H1 (cell line): ENCODE results near the gene SIPA1L3. TPM values are rescaled to one million over a fixed set of nuclear protein-coding genes. Genes with fewer than 3 reads are reported as not detected.

Experiments
- CTCF ChIA-PET: fragments of 300-600 bp; sonication (Branson Sonifier 250); formaldehyde crosslinking; loops from one replicate; lab custom pipeline; 2021; ENCODE audit not compliant: partially characterized antibody; lab: Charles Lee
- POLR2A ChIA-PET: fragments of 300-600 bp; sonication (Branson Sonifier 250); formaldehyde crosslinking; loops from one replicate; lab custom pipeline; 2021; ENCODE audit warnings: inconsistent platforms; ENCODE audit not compliant: partially characterized antibody; lab: Charles Lee
- DNase-seq, 2 experiments: peaks; one replicate each; pipeline versions ENCODE4 v3.0.0 to v3.0.0-alpha.2; 2010 to 2022; ENCODE audit warnings: low spot score in 2 of 2, low read depth in 1 of 2, mixed read lengths in 1 of 2
- FAIRE-seq: peaks from 2 replicates; lab custom pipeline; 2011; peaks lifted over from hg19 to GRCh38; lab: Jason Lieb, UNC
- H2AFZ ChIP-seq: 2 replicates; pipeline ENCODE4 v1.8.1; 2012; ENCODE audit warnings: low read length, inconsistent platforms
- H2AK5ac ChIP-seq: 2 replicates; pipeline ENCODE4 v1.6.1; 2013; ENCODE audit warnings: low read depth, low read length
- H2BK120ac ChIP-seq: replicated peaks from 2 replicates; pipeline ENCODE3; 2013; ENCODE audit warnings: low read depth, low read length, inconsistent platforms
- H2BK12ac ChIP-seq: 2 replicates; pipeline ENCODE4 v1.6.1; 2013; ENCODE audit warnings: low read depth, low read length
- H2BK15ac ChIP-seq: 2 replicates; pipeline ENCODE4 v1.6.1; 2013; ENCODE audit warnings: low read length
- H2BK20ac ChIP-seq: 2 replicates; pipeline ENCODE4 v1.6.1; 2013; ENCODE audit warnings: low read length
- H2BK5ac ChIP-seq: 2 replicates; pipeline ENCODE4 v1.6.1; 2013; ENCODE audit warnings: low read depth, low read length
- H3K14ac ChIP-seq: 2 replicates; pipeline ENCODE4 v1.6.1; 2013; ENCODE audit warnings: inconsistent platforms; ENCODE audit not compliant: insufficient read length
- H3K18ac ChIP-seq: 2 replicates; pipeline ENCODE4 v1.6.1; 2013; ENCODE audit warnings: low read length; ENCODE audit errors: extremely low read depth
- H3K23ac ChIP-seq: 2 replicates; pipeline ENCODE4 v1.6.1; 2013; ENCODE audit warnings: inconsistent platforms; ENCODE audit not compliant: insufficient read length
- H3K23me2 ChIP-seq: 2 replicates; pipeline ENCODE4 v1.6.1; 2013; ENCODE audit warnings: low read depth, low read length
- H3K27ac ChIP-seq: 2 replicates; pipeline ENCODE4 v1.6.1; 2011; ENCODE audit warnings: low read depth, low read length, inconsistent platforms
- H3K27me3 ChIP-seq, 4 experiments: replicated peaks in 1 of 4; 1 replicate in 1 of 4; 2 replicates in 3 of 4; pipeline versions ENCODE4 v1.6.1 to v1.8.1; 2011 to 2013; ENCODE audit warnings: low read length in 3 of 4, mild to moderate bottlenecking in 3 of 4, inconsistent platforms in 2 of 4, mixed read lengths in 2 of 4, moderate library complexity in 1 of 4; ENCODE audit not compliant: control insufficient read depth in 3 of 4, insufficient read depth in 3 of 4; ENCODE audit errors: extremely low read depth in 1 of 4
- H3K36me3 ChIP-seq, 4 experiments: 2 replicates each; pipeline versions ENCODE4 v1.6.1 to v1.8.1; 2011 to 2013; ENCODE audit warnings: mild to moderate bottlenecking in 4 of 4, low read length in 3 of 4, moderate library complexity in 2 of 4, control low read depth in 1 of 4, inconsistent platforms in 1 of 4; ENCODE audit not compliant: insufficient read depth in 4 of 4, control insufficient read depth in 2 of 4
- H3K4ac ChIP-seq: replicated peaks from 2 replicates; pipeline ENCODE3; 2013; ENCODE audit warnings: low read length, low read depth, mixed read lengths, inconsistent platforms; ENCODE audit not compliant: insufficient read length
- H3K4me1 ChIP-seq, 4 experiments: replicated peaks in 1 of 4; 1 replicate in 1 of 4; 2 replicates in 3 of 4; pipeline versions ENCODE4 v1.6.1 to v1.8.1; 2011 to 2013; ENCODE audit warnings: low read length in 3 of 4, inconsistent platforms in 2 of 4, mixed read lengths in 1 of 4; ENCODE audit not compliant: insufficient read depth in 4 of 4, control insufficient read depth in 3 of 4
- H3K4me2 ChIP-seq, 2 experiments: 2 replicates each; pipeline versions ENCODE4 v1.6.1 to v1.8.1; 2011 to 2013; ENCODE audit warnings: low read depth in 2 of 2, low read length in 2 of 2, control low read depth in 1 of 2, inconsistent platforms in 1 of 2, mild to moderate bottlenecking in 1 of 2; ENCODE audit not compliant: insufficient read depth in 1 of 2
- H3K4me3 ChIP-seq, 4 experiments: fragments of 200-600, 300-600 bp in 1 of 4; sonication (generic), shearing (Covaris generic), sonication (Bioruptor Twin) in 1 of 4; 2 replicates each; pipeline versions ENCODE4 v1.5.1 to v1.8.1; 2011 to 2016; ENCODE audit warnings: low read length in 4 of 4, low read depth in 3 of 4, control low read depth in 2 of 4, inconsistent platforms in 2 of 4, mild to moderate bottlenecking in 2 of 4, mixed read lengths in 1 of 4, moderate library complexity in 1 of 4; ENCODE audit not compliant: insufficient read depth in 2 of 4; ENCODE audit errors: extremely low read depth in 1 of 4
- H3K56ac ChIP-seq: replicated peaks from 2 replicates; pipeline ENCODE3; 2013; ENCODE audit warnings: low read depth, mild to moderate bottlenecking, mixed read lengths, low read length, inconsistent platforms; ENCODE audit not compliant: insufficient read length
- H3K79me1 ChIP-seq: 2 replicates; pipeline ENCODE4 v1.6.1; 2013; ENCODE audit warnings: low read depth, low read length, control low read depth
- H3K79me2 ChIP-seq, 2 experiments: 2 replicates each; pipeline versions ENCODE4 v1.6.1 to v1.8.1; 2012 to 2013; ENCODE audit warnings: low read length in 2 of 2, mild to moderate bottlenecking in 2 of 2, inconsistent platforms in 1 of 2; ENCODE audit not compliant: insufficient read depth in 2 of 2, control insufficient read depth in 1 of 2
- H3K9ac ChIP-seq, 4 experiments: replicated peaks in 1 of 4; 1 replicate in 1 of 4; 2 replicates in 3 of 4; pipeline versions ENCODE4 v1.6.1 to v1.8.1; 2011 to 2013; ENCODE audit warnings: low read depth in 3 of 4, low read length in 3 of 4, control low read depth in 2 of 4, mild to moderate bottlenecking in 2 of 4, moderate library complexity in 2 of 4, inconsistent platforms in 1 of 4; ENCODE audit errors: extremely low read depth in 1 of 4
- H3K9me3 ChIP-seq, 2 experiments: 2 replicates each; pipeline versions ENCODE4 v1.6.1 to v1.8.1; 2012 to 2013; ENCODE audit warnings: mild to moderate bottlenecking in 2 of 2, moderate library complexity in 2 of 2, control low read depth in 1 of 2, inconsistent platforms in 1 of 2, low read depth in 1 of 2, low read length in 1 of 2, mixed read lengths in 1 of 2; ENCODE audit not compliant: insufficient read depth in 2 of 2
- H4K20me1 ChIP-seq, 2 experiments: replicated peaks in 1 of 2; 2 replicates each; pipeline versions ENCODE3 to v1.8.1; 2011 to 2013; ENCODE audit warnings: inconsistent platforms in 2 of 2, low read length in 2 of 2, mild to moderate bottlenecking in 1 of 2; ENCODE audit not compliant: insufficient read depth in 2 of 2, control insufficient read depth in 1 of 2
- H4K5ac ChIP-seq: 2 replicates; pipeline ENCODE4 v1.6.1; 2013; ENCODE audit warnings: low read length, low read depth, mixed read lengths, inconsistent platforms; ENCODE audit not compliant: insufficient read length
- H4K8ac ChIP-seq: 2 replicates; pipeline ENCODE4 v1.8.0; 2013; ENCODE audit warnings: mild to moderate bottlenecking, moderate library complexity, low read length, inconsistent platforms; ENCODE audit not compliant: insufficient read depth; ENCODE audit errors: extremely low read depth
- H4K91ac ChIP-seq: replicated peaks from 2 replicates; pipeline ENCODE3; 2013; ENCODE audit warnings: low read length, mixed read lengths, inconsistent platforms; ENCODE audit not compliant: insufficient read length
- EP300 ChIP-seq, 2 experiments: IDR thresholded peaks; 1 replicate in 1 of 2; 2 replicates in 1 of 2; pipeline ENCODE4 v1.6.1; 2011 to 2012; ENCODE audit warnings: low read depth in 2 of 2, low read length in 2 of 2, mild to moderate bottlenecking in 2 of 2, borderline replicate concordance in 1 of 2, inconsistent platforms in 1 of 2, moderate library complexity in 1 of 2
- FOSL1 ChIP-seq: IDR thresholded peaks from 2 replicates; pipeline ENCODE4 v1.6.1; 2011; ENCODE audit warnings: mild to moderate bottlenecking, low read depth, low read length, moderate library complexity; ENCODE audit not compliant: insufficient read depth
- HDAC6 ChIP-seq: IDR thresholded peaks from one replicate; pipeline ENCODE4 v1.7.1; 2012; ENCODE audit warnings: low read depth, mild to moderate bottlenecking, inconsistent platforms, low read length, moderate library complexity
- POLR2A ChIP-seq, 2 experiments: IDR thresholded peaks; 1 replicate in 1 of 2; 2 replicates in 1 of 2; pipeline ENCODE4 v1.6.1; 2011; ENCODE audit warnings: low read depth in 2 of 2, low read length in 2 of 2, mild to moderate bottlenecking in 2 of 2; ENCODE audit errors: control extremely low read depth in 1 of 2
- RBBP5 ChIP-seq: IDR thresholded peaks from 2 replicates; pipeline ENCODE4 v1.7.1; 2012; ENCODE audit warnings: low read depth, mild to moderate bottlenecking, inconsistent platforms, low read length, moderate library complexity, borderline replicate concordance
- SIN3A ChIP-seq, 2 experiments: IDR thresholded peaks in 1 of 2; conservative IDR thresholded peaks in 1 of 2; 2 replicates each; pipeline ENCODE4 v1.6.1; 2011 to 2012; ENCODE audit warnings: low read length in 2 of 2, improper control_type of control experiment in 1 of 2, low read depth in 1 of 2, mild to moderate bottlenecking in 1 of 2
- SP1 ChIP-seq: IDR thresholded peaks from 2 replicates; pipeline ENCODE4 v1.6.1; 2011; ENCODE audit warnings: low read depth, low read length
- WGBS, 2 experiments: shearing (Covaris generic) in 1 of 2; methylation state at CpG; one replicate each; pipeline versions ENCODE4 v1.1.6 to v1.1.7; 2013 to 2015; ENCODE audit warnings: low lambda C conversion rate in 2 of 2, mixed read lengths in 2 of 2, inconsistent platforms in 1 of 2, low coverage in 1 of 2, missing lambda C conversion rate in 1 of 2; ENCODE audit not compliant: insufficient replicate concordance in 2 of 2, insufficient coverage in 1 of 2, insufficient read length in 1 of 2; ENCODE audit errors: extremely low coverage in 1 of 2, missing lambda C conversion rate in 1 of 2; 5-methylcytosine and 5-hydroxymethylcytosine counted together
- polyA plus RNA-seq, 7 experiments: library from polyadenylated mRNA; depleted of rRNA in 3 of 7; stranded (reverse) in 5 of 7; unstranded in 2 of 7; fragments of >200 nt in 5 of 7; fragments of 200-250 nt in 2 of 7; gene quantifications; 1 replicate in 5 of 7; 2 replicates in 1 of 7; 4 replicates in 1 of 7; pipeline versions ENCODE4 v1.2.1 to v1.2.3, GENCODE V29; 2011 to 2013; ENCODE audit warnings: missing spikeins in 2 of 7, mixed read lengths in 2 of 7
- total RNA-seq: library from RNA; stranded (reverse); fragmentation: NEBNext Ultra II Directional; extraction: Animal tissue kit (Norgen Biotek cat#: 25700); gene quantifications from 2 replicates; pipeline ENCODE4 v1.2.1, GENCODE V29; 2021
- TF ChIP-seq, protein P1 (sequence below): IDR thresholded peaks from 2 replicates; pipeline ENCODE4 v1.6.1; 2012; ENCODE audit warnings: low read length, inconsistent platforms
- TF ChIP-seq, protein P2 (sequence below): IDR thresholded peaks from 2 replicates; pipeline ENCODE4 v1.6.1; 2011; ENCODE audit warnings: low read length, improper control_type of control experiment

The SIPA1L3 gene
- total and polyA plus RNA-seq, 2 of the 8 experiments (the other 6 are each of a cell fraction or from before 2014, with no cell fraction given) = 15.0 to 54.9 TPM

DNA sequence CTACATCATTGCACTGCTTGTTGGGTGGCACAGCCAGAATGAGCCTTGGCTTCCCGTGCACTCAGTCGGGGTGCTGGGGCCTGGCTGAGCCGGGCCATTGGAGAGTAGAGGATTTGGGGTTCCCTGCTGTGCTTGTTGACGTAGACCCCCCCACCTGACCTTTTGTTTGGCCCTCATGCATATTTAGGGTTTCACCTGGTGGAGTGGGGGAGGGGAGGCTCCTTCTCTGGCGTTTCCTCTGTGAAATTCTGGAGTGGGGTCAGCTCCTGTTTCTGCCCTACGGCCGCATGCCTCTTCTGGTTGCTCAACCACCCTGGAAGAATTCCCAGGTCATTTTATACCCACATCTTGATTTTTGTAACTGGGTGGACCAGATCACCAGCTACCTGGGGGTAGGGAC lies 82.8 kb downstream of the SIPA1L3 start:
- H4K20me1 ChIP-seq = peaks cover 0 to 7% of the 10 kb centered on the region in 2 experiments
- H3K18ac ChIP-seq = peak overlapping the region; percentile 80
- DNase-seq (peak; percentile 58 to 77), FAIRE-seq (no peak)
- no peaks in the 10 kb centered on the region for H3K23me2 ChIP-seq
- peak overlapping the region; percentile 89; the same call in 1 of the 2 replicates for H2AK5ac ChIP-seq
- no peak overlapping the region for H3K14ac ChIP-seq
- H4K5ac ChIP-seq = no peak overlapping the region
- peaks cover under 1% of the 10 kb centered on the region for H3K79me1 ChIP-seq
- H3K36me3 ChIP-seq = no peaks in the 10 kb centered on the region
- no peaks in the 10 kb centered on the region for H3K9me3 ChIP-seq
- H3K4me3 ChIP-seq = peak overlapping the region in 2 of 4 experiments; percentile 1 to 48; a peak in 4 of 8 replicates
- peak overlapping the region; percentile 53 for H2BK20ac ChIP-seq
- H2AFZ ChIP-seq = no peak overlapping the region
- H2BK5ac ChIP-seq = peak overlapping the region; percentile 74; the same call in 1 of the 2 replicates
- H2BK15ac ChIP-seq = peak overlapping the region; percentile 48; the same call in 1 of the 2 replicates
- no peaks in the 10 kb centered on the region for H3K27me3 ChIP-seq
- peak overlapping the region; percentile 46 to 51 for H3K4me2 ChIP-seq
- peaks cover 15 to 45% (median 31%) of the 10 kb centered on the region in 4 experiments for H3K4me1 ChIP-seq
- POLR2A ChIA-PET = interaction anchor here (0.9 to 7.6 kb wide), 15 partner anchors 9 to 124 kb away, joined by 3 to 66 read pairs (median 5); partner anchors contain the start of genes SIPA1L3 and WDR87
- H3K4ac ChIP-seq = no peak overlapping the region
- H4K8ac ChIP-seq = no peak overlapping the region
- H3K79me2 ChIP-seq = peaks cover 0 to 29% of the 10 kb centered on the region in 2 experiments; a peak in 2 of 4 replicates
- H3K23ac ChIP-seq = no peak overlapping the region
- no peak overlapping the region for H3K9ac ChIP-seq
- CTCF ChIA-PET = interaction anchor here (0.6 to 17.8 kb wide), 13 partner anchors 10 to 394 kb away, joined by 3 to 259 read pairs (median 5); partner anchors contain the start of genes SIPA1L3 and WDR87
- H2BK120ac ChIP-seq = peak overlapping the region; percentile 97
- no peak overlapping the region for H3K56ac ChIP-seq
- H2BK12ac ChIP-seq = peak overlapping the region; percentile 99; the same call in 1 of the 2 replicates
- peak overlapping the region; percentile 84; the same call in 1 of the 2 replicates for H3K27ac ChIP-seq
- 17% methylated on average over 7 of the region's 7 CpGs; no CpG with 5 or more reads in 1 of the 2 experiments for WGBS, 2 experiments
- peak overlapping the region; percentile 12 for H4K91ac ChIP-seq
- TF ChIP-seq, protein P1, sequence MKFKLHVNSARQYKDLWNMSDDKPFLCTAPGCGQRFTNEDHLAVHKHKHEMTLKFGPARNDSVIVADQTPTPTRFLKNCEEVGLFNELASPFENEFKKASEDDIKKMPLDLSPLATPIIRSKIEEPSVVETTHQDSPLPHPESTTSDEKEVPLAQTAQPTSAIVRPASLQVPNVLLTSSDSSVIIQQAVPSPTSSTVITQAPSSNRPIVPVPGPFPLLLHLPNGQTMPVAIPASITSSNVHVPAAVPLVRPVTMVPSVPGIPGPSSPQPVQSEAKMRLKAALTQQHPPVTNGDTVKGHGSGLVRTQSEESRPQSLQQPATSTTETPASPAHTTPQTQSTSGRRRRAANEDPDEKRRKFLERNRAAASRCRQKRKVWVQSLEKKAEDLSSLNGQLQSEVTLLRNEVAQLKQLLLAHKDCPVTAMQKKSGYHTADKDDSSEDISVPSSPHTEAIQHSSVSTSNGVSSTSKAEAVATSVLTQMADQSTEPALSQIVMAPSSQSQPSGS = peak; percentile 74; the same call in 1 of the 2 replicates
- TF ChIP-seq RBBP5 = 0 out of 2 replicates have a peak, but pooled peaks have one; percentile 35
- no peak for TF ChIP-seq POLR2A (IDR thresholded peaks at IDR 0.05; ENCODE audit: control extremely low read depth in 1 of 2, low read depth in 2 of 2, low read length in 2 of 2)
- TF ChIP-seq FOSL1 = no peak
- TF ChIP-seq EP300 (IDR thresholded peaks at IDR 0.05; ENCODE audit: borderline replicate concordance in 1 of 2, low read depth in 2 of 2, low read length in 2 of 2) = peak in 1 of 2 experiments; percentile 95; a peak in 2 of 3 replicates
- TF ChIP-seq SIN3A (conservative IDR thresholded peaks at IDR 0.05 in 1 of 2, IDR thresholded peaks at IDR 0.05 in 1 of 2; ENCODE audit: low read depth in 1 of 2, low read length in 2 of 2) = 0 out of 4 replicates have a peak, but pooled peaks of 1 of the 2 experiments have one; percentile 41
- TF ChIP-seq, protein P2, sequence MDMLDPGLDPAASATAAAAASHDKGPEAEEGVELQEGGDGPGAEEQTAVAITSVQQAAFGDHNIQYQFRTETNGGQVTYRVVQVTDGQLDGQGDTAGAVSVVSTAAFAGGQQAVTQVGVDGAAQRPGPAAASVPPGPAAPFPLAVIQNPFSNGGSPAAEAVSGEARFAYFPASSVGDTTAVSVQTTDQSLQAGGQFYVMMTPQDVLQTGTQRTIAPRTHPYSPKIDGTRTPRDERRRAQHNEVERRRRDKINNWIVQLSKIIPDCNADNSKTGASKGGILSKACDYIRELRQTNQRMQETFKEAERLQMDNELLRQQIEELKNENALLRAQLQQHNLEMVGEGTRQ = peak; percentile 16; the same call in 1 of the 2 replicates
- peak; percentile 30 for TF ChIP-seq HDAC6
- peak; percentile 77 for TF ChIP-seq SP1
